OCI-LY7 (cell line): ENCODE results near the gene SRRM1.

Source experiments
- CTCF ChIP-seq: fragments of 200-600 bp; sonication (generic); conservative IDR thresholded peaks from 2 replicates; pipeline ENCODE4 v1.5.1; 2014; ENCODE audit warnings: mild to moderate bottlenecking, antibody characterized with exemption, low read length, moderate library complexity, mixed read lengths
- EZH2phosphoT487 ChIP-seq: fragments of 200-600 bp; sonication (generic); IDR thresholded peaks from 2 replicates; pipeline ENCODE4 v1.6.1; 2018; ENCODE audit warnings: low read depth, borderline replicate concordance, mild to moderate bottlenecking, mixed run types, antibody characterized with exemption, low read length, moderate library complexity, mixed read lengths

DNA sequence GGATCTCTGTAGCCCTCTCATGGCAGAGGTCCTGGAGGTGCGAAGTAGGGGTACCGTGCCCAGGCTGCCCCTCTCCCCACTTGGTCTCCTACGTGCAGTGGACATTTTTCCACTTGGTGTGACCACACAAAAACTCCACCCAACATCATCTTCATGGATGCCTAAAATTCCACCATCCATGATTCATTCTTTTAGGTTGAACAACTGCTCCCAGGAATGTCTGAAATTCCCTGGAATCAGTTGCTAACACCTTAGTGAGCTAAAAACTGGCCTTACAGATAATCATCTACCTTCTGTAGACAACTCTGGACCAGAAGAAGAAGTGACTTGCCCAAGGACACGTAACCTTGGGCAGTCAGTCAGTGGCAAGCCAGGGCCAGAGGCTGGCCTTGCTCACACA lies 70.1 kb downstream of the SRRM1 start:
- TF ChIP-seq CTCF (no peak), EZH2phosphoT487 (no peak)
